HepG2 (cell line): ENCODE data around the gene DCDC2C. TPM values are rescaled to one million over a fixed set of nuclear protein-coding genes. Genes with fewer than 3 reads are reported as not detected.

Experiments used
- ATAC-seq: fragments of 200-7000 bp; cut with Tn5 transposase; 3 replicates; pipeline ENCODE4 v1.9.1; 2020; ENCODE audit warnings: mild to moderate bottlenecking, moderate library complexity
- BruUV-seq: library from RNA; stranded (reverse); fragments of 400-500 nt; replicated peaks from 2 replicates; lab custom pipeline; 2021; lab: Mats Ljungman, UMichigan
- CTCF ChIA-PET: fragments of 300-600 bp; formaldehyde crosslinking; extraction: SDS; loops from one replicate; lab custom pipeline; 2021; ENCODE audit warnings: low total read pairs, inconsistent platforms, low intra/inter-chr PET ratio; lab: Yijun Ruan, JAX
- POLR2A ChIA-PET: fragments of 350-600 bp; sonication (Branson Sonifier 250); formaldehyde crosslinking; loops from one replicate; lab custom pipeline; 2020; ENCODE audit warnings: antibody characterized with exemption, inconsistent platforms; lab: Yijun Ruan, JAX
- DNase-seq: peaks from one replicate; pipeline ENCODE4 v3.0.0-alpha.2; 2015; ENCODE audit warnings: low spot score
- FAIRE-seq: peaks from 3 replicates; lab custom pipeline; 2011; peaks lifted over from hg19 to GRCh38; lab: Jason Lieb, UNC
- H2AFZ ChIP-seq: one replicate; pipeline ENCODE4 v1.6.1; 2011; ENCODE audit warnings: low read length, inconsistent platforms
- H3K27ac ChIP-seq: fragments of 300-600 bp; 3 replicates; pipeline ENCODE4 v1.8.0; 2011; ENCODE audit warnings: mixed run types, mild to moderate bottlenecking, mixed read lengths, low read length, inconsistent platforms; ENCODE audit not compliant: insufficient read depth; ENCODE audit errors: extremely low read length
- H3K27me3 ChIP-seq, 2 experiments: fragments of 200-600 bp in 1 of 2; 2 replicates in 1 of 2; 3 replicates in 1 of 2; pipeline versions ENCODE4 v1.6.0 to v1.8.0; 2011; ENCODE audit warnings: low read length in 2 of 2, mild to moderate bottlenecking in 2 of 2, moderate library complexity in 2 of 2, inconsistent platforms in 1 of 2; ENCODE audit not compliant: insufficient read depth in 2 of 2, control insufficient read depth in 1 of 2
- H3K36me3 ChIP-seq, 2 experiments: fragments of 200-600 bp in 1 of 2; replicated peaks in 1 of 2; 2 replicates in 1 of 2; 3 replicates in 1 of 2; pipeline versions ENCODE4 v1.5.1 to v1.8.0; 2011; ENCODE audit warnings: low read length in 2 of 2, inconsistent platforms in 1 of 2; ENCODE audit not compliant: insufficient read depth in 2 of 2, control insufficient read depth in 1 of 2
- H3K4me1 ChIP-seq: 2 replicates; pipeline ENCODE4 v1.5.1; 2012; ENCODE audit warnings: low read length, inconsistent platforms; ENCODE audit not compliant: insufficient read depth
- H3K4me2 ChIP-seq: 2 replicates; pipeline ENCODE4 v1.6.0; 2011; ENCODE audit warnings: low read depth, low read length, inconsistent platforms
- H3K4me3 ChIP-seq, 3 experiments: fragments of 200-600 bp in 1 of 3; sonication (generic), shearing (Covaris generic) in 1 of 3; replicated peaks in 1 of 3; 2 replicates each; pipeline ENCODE4 v1.5.1; 2011 to 2016; ENCODE audit warnings: low read length in 3 of 3, inconsistent platforms in 2 of 3, low read depth in 2 of 3, mild to moderate bottlenecking in 2 of 3, control low read depth in 1 of 3, mixed read lengths in 1 of 3; ENCODE audit not compliant: insufficient read depth in 1 of 3
- H3K79me2 ChIP-seq: one replicate; pipeline ENCODE4 v1.6.1; 2011; ENCODE audit warnings: low read length, inconsistent platforms; ENCODE audit not compliant: insufficient read depth
- H3K9ac ChIP-seq: 2 replicates; pipeline ENCODE4 v1.6.0; 2011; ENCODE audit warnings: mild to moderate bottlenecking, low read depth, low read length, inconsistent platforms; ENCODE audit not compliant: insufficient read depth
- H3K9me3 ChIP-seq: 2 replicates; pipeline ENCODE4 v1.5.1; 2012; ENCODE audit warnings: mild to moderate bottlenecking, low read length
- H4K20me1 ChIP-seq: 2 replicates; pipeline ENCODE4 v1.6.0; 2011; ENCODE audit warnings: inconsistent platforms, mild to moderate bottlenecking, low read length, moderate library complexity; ENCODE audit not compliant: insufficient read depth
- AGO1 ChIP-seq: fragments of 200-400 bp; formaldehyde crosslinking; IDR thresholded peaks from 2 replicates; pipeline ENCODE4 v1.6.1; 2017; ENCODE audit warnings: mild to moderate bottlenecking, low read depth, low read length, moderate library complexity; ENCODE audit not compliant: poor library complexity, severe bottlenecking
- BCL6 ChIP-seq: IDR thresholded peaks from 2 replicates; pipeline ENCODE4 v1.6.1; 2016; ENCODE audit warnings: missing genetic modification reagents, missing compliant biosample characterization
- LCORL ChIP-seq, 2 experiments: fragments of 450-650 bp in 1 of 2; sonication (generic) in 1 of 2; formaldehyde crosslinking in 1 of 2; IDR thresholded peaks; 2 replicates each; pipeline versions ENCODE4 v1.5.0 to v1.6.1; 2017 to 2020; ENCODE audit warnings: antibody characterized with exemption in 1 of 2, missing genetic modification reagents in 1 of 2
- MXD3 ChIP-seq: IDR thresholded peaks from 2 replicates; pipeline ENCODE4 v1.6.1; 2016; ENCODE audit warnings: mild to moderate bottlenecking, missing biosample characterization, missing genetic modification reagents
- PBX2 ChIP-seq: IDR thresholded peaks from 2 replicates; pipeline ENCODE4 v1.6.1; 2016; ENCODE audit warnings: control low read depth
- POGK ChIP-seq: sonication (generic); formaldehyde crosslinking; conservative IDR thresholded peaks from 2 replicates; pipeline ENCODE4 v1.8.0; 2022; ENCODE audit warnings: mild to moderate bottlenecking, moderate library complexity, missing genetic modification reagents
- RBAK ChIP-seq: sonication (generic); formaldehyde crosslinking; IDR thresholded peaks from 2 replicates; pipeline ENCODE4 v1.5.1; 2020; ENCODE audit warnings: mild to moderate bottlenecking, missing genetic modification reagents
- RFX1 ChIP-seq: fragments of 450-650 bp; IDR thresholded peaks from 2 replicates; pipeline ENCODE4 v1.6.1; 2017
- SMC3 ChIP-seq: IDR thresholded peaks from 2 replicates; pipeline ENCODE4 v1.6.1; 2011; ENCODE audit warnings: low read length, improper control_type of control experiment
- TP53 ChIP-seq: sonication (generic); formaldehyde crosslinking; conservative IDR thresholded peaks from 2 replicates; pipeline ENCODE4 v1.4.0; 2020; ENCODE audit warnings: missing genetic modification reagents
- ZNF17 ChIP-seq: sonication (generic); formaldehyde crosslinking; IDR thresholded peaks from 2 replicates; pipeline ENCODE4 v1.5.0; 2020; ENCODE audit warnings: mild to moderate bottlenecking, missing genetic modification reagents
- ZNF292 ChIP-seq: sonication (generic); formaldehyde crosslinking; IDR thresholded peaks from 2 replicates; pipeline ENCODE4 v1.8.1; 2022; ENCODE audit warnings: mild to moderate bottlenecking, low read depth, missing genetic modification reagents, borderline replicate concordance
- ZNF44 ChIP-seq: sonication (generic); formaldehyde crosslinking; IDR thresholded peaks from 2 replicates; pipeline ENCODE4 v1.5.1; 2020; ENCODE audit warnings: mild to moderate bottlenecking, missing genetic modification reagents
- ZNF484 ChIP-seq: sonication (generic); formaldehyde crosslinking; IDR thresholded peaks from 2 replicates; pipeline ENCODE4 v1.5.1; 2020; ENCODE audit warnings: mild to moderate bottlenecking, low read depth, missing genetic modification reagents, borderline replicate concordance
- ZNF749 ChIP-seq: sonication (generic); formaldehyde crosslinking; IDR thresholded peaks from 2 replicates; pipeline ENCODE4 v1.8.0; 2022; ENCODE audit warnings: mild to moderate bottlenecking, missing genetic modification reagents, moderate library complexity, borderline replicate concordance
- ZNF816 ChIP-seq: sonication (generic); formaldehyde crosslinking; IDR thresholded peaks from 2 replicates; pipeline ENCODE4 v1.8.0; 2022; ENCODE audit warnings: missing genetic modification reagents, mild to moderate bottlenecking, borderline replicate concordance
- WGBS: methylation state at CpG from one replicate; pipeline ENCODE4 v1.1.6; 2017; ENCODE audit warnings: low lambda C conversion rate; 5-methylcytosine and 5-hydroxymethylcytosine counted together
- in situ Hi-C: cut with HindIII; loops from 2 replicates; pipeline ENCODE4 v1.10.0; 2017; ENCODE audit warnings: low pct_unique_long_range_greater_than_20kb; ENCODE audit not compliant: extremely low pct_ligation_motif_present
- intact Hi-C: fragments of 100-400 bp; cut with micrococcal nuclease; formaldehyde crosslinking; loops from one replicate; pipeline ENCODE4 v1.10.0; 2022; ENCODE audit not compliant: unreplicated experiment
- polyA plus RNA-seq, 8 experiments: library from polyadenylated mRNA; depleted of rRNA in 3 of 8; stranded (reverse) in 7 of 8; unstranded in 1 of 8; fragments of >200 nt; fragmentation: Illumina TruSeq in 4 of 8; extraction: Trizol in 4 of 8; gene quantifications; 2 replicates each; pipeline versions ENCODE4 v1.2.1 to v1.2.3, GENCODE V29; 2011 to 2016; ENCODE audit warnings: low read depth in 4 of 8, missing spikeins in 1 of 8, mixed read lengths in 1 of 8; ENCODE audit not compliant: insufficient read depth in 1 of 8
- total RNA-seq, 5 experiments: library from RNA; depleted of rRNA; stranded (reverse); fragments of >200 nt; fragmentation: Illumina TruSeq; extraction: Trizol; gene quantifications; 2 replicates each; pipeline ENCODE4 v1.2.3, GENCODE V29; 2016; ENCODE audit warnings: low read depth in 1 of 5
- TF ChIP-seq, protein P1 (sequence below): sonication (generic); formaldehyde crosslinking; IDR thresholded peaks from 2 replicates; pipeline ENCODE4 v1.5.1; 2020; ENCODE audit warnings: missing genetic modification reagents, mild to moderate bottlenecking, borderline replicate concordance
- TF ChIP-seq, protein P2 (sequence below): sonication (generic); formaldehyde crosslinking; conservative IDR thresholded peaks from 2 replicates; pipeline ENCODE4 v1.4.0; 2020; ENCODE audit warnings: missing genetic modification reagents

DCDC2C gene
- total and polyA plus RNA-seq, 2 of the 13 experiments (the other 11 are each of a cell fraction or from before 2014, with no cell fraction given), result not detected

GRCh38 chr2:3771576-3771975 is 68.2 kb downstream of the DCDC2C start (continued):
- TF ChIP-seq, protein P1, sequence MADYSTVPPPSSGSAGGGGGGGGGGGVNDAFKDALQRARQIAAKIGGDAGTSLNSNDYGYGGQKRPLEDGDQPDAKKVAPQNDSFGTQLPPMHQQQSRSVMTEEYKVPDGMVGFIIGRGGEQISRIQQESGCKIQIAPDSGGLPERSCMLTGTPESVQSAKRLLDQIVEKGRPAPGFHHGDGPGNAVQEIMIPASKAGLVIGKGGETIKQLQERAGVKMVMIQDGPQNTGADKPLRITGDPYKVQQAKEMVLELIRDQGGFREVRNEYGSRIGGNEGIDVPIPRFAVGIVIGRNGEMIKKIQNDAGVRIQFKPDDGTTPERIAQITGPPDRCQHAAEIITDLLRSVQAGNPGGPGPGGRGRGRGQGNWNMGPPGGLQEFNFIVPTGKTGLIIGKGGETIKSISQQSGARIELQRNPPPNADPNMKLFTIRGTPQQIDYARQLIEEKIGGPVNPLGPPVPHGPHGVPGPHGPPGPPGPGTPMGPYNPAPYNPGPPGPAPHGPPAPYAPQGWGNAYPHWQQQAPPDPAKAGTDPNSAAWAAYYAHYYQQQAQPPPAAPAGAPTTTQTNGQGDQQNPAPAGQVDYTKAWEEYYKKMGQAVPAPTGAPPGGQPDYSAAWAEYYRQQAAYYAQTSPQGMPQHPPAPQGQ (CRISPR knock-in tag), result no peak
- TF ChIP-seq, protein P2, sequence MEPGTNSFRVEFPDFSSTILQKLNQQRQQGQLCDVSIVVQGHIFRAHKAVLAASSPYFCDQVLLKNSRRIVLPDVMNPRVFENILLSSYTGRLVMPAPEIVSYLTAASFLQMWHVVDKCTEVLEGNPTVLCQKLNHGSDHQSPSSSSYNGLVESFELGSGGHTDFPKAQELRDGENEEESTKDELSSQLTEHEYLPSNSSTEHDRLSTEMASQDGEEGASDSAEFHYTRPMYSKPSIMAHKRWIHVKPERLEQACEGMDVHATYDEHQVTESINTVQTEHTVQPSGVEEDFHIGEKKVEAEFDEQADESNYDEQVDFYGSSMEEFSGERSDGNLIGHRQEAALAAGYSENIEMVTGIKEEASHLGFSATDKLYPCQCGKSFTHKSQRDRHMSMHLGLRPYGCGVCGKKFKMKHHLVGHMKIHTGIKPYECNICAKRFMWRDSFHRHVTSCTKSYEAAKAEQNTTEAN, result no peak
- no peak for TF ChIP-seq ZNF749
- no peak for TF ChIP-seq MXD3 (CRISPR knock-in tag)
- TF ChIP-seq RFX1, result no peak
- TF ChIP-seq ZNF292 (CRISPR knock-in tag), result no peak
- no peak for TF ChIP-seq BCL6 (CRISPR knock-in tag)
- no peak for TF ChIP-seq ZNF484 (CRISPR knock-in tag)
- TF ChIP-seq, all 625 proteins: peak for 0

DNA sequence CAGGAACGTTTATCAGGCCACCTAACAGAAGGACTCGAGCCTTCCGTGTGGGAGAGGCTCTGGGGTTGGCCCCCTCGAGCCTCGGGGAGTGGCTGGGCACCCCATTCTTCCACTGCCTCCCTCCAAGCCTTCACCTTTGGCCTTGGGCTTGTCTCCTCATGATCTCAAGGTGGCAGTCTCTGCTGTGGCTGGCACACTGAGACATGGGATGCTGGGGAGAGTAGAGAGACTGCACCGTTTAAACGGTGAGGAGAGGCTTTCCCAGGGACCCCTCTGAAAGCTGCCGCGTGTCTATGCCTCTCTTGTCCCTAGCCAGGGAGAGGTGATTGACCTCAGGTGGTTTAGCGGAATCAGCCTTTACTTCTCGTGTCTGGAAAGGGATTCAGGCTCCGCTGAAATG is 71.0 kb downstream of the DCDC2C start:
- Histone ChIP-seq H3K36me3 (no peaks in the 10 kb centered on the region), H3K27me3 (peaks cover 2 to 80% of the 10 kb centered on the region in 2 experiments; a peak in 4 of 5 replicates), H3K4me3 (no peak overlapping the region), H4K20me1 (no peaks in the 10 kb centered on the region), H3K9me3 (no peaks in the 10 kb centered on the region), H3K4me2 (no peak overlapping the region), H3K79me2 (no peaks in the 10 kb centered on the region), H3K27ac (no peak overlapping the region), H2AFZ (no peak overlapping the region), H3K9ac (no peak overlapping the region), H3K4me1 (no peaks in the 10 kb centered on the region)
- FAIRE-seq (no peak), DNase-seq (no peak), ATAC-seq (no peak)
- intact Hi-C loops, result no loop called here
- POLR2A ChIA-PET, result no interaction called here
- BruUV-seq, result no TSS peak
- CTCF ChIA-PET, result no interaction called here
- in situ Hi-C loops, result no loop called here
- WGBS, result 10% methylated on average over 12 of the region's 12 CpGs
- TF ChIP-seq TP53 (CRISPR knock-in tag) (no peak), LCORL (IDR thresholded peaks at IDR 0.05) (no peak), LCORL (CRISPR knock-in tag; IDR thresholded peaks at IDR 0.05) (no peak), ZNF816 (CRISPR knock-in tag) (no peak), ZNF17 (no peak), AGO1 (no peak), RBAK (CRISPR knock-in tag) (no peak), PBX2 (CRISPR knock-in tag) (no peak), ZNF44 (CRISPR knock-in tag) (no peak), SMC3 (no peak), ZNF484 (CRISPR knock-in tag) (no peak), POGK (CRISPR knock-in tag) (no peak)
